Activated naive CD8-positive, alpha-beta T cell (primary cell): Measurements from ENCODE around the gene CHRM4.
"Not testable (repeated sequence)": the region's sequence is repeated elsewhere in the genome, so short reads cannot be mapped to it uniquely, and the experiment has no call there.

Experiments used
- H3K27ac Mint-ChIP-seq: one replicate; pipeline ENCODE4 v1.8.0; 2021; ENCODE audit warnings: mixed read lengths
- H3K27me3 Mint-ChIP-seq: one replicate; pipeline ENCODE4 v1.8.0; 2021; ENCODE audit warnings: mixed read lengths
- H3K36me3 Mint-ChIP-seq: one replicate; pipeline ENCODE4 v1.8.0; 2021; ENCODE audit warnings: mixed read lengths
- H3K4me1 Mint-ChIP-seq: one replicate; pipeline ENCODE4 v1.8.0; 2021; ENCODE audit warnings: low read depth, mixed read lengths
- H3K4me3 Mint-ChIP-seq: one replicate; pipeline ENCODE4 v1.8.0; 2021; ENCODE audit warnings: mild to moderate bottlenecking, mixed read lengths
- H3K9me3 Mint-ChIP-seq: one replicate; pipeline ENCODE4 v1.8.0; 2021; ENCODE audit warnings: low read depth, mixed read lengths

CHRM4 gene

DNA sequence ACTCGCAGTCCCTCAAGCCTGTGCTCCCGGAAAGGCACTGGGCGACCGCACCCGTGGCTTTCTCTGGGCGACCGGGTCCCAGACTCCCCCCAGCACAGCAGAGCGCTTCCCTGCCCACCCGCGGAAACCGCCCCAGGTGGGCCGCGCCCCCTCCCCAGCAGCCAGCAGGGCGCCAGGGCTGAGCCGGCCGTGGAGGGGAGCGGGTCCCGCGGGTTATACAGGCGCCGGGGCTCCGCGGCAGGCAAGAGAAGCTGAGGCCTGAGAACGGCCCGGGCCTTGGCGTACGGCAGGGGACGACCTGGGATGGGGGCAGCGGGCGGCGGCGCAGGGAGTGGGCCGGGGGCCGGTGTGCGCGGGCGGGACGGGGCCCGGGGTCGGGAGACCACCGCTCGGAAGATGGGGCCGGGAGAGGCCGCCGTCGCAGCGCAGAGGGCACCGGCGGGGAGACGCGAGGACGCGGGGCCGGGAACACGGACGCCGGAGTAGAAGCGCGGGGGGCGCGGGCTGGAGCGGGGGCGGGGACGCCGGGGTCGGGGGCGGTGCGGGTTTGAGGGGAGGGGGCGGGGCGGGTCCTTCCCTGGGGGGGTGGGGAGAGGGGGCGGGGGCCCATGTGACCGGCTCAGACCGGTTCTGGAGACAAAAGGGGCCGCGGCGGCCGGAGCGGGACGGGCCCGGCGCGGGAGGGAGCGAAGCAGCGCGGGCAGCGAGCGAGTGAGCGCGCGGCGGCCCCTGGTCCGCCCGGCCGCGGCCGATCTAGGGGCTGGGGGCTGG lies 10.3 kb downstream of the CHRM4 start, which contains the start of gene MDK:
TSS of gene MDK (plus strand) at position 622 of the 771 bp plus-strand sequence. CDS start 389 bp downstream, outside the sequence.
- H3K9me3 Mint-ChIP-seq: no peaks in the 10 kb centered on the region
- H3K4me3 Mint-ChIP-seq: peak within 1 kb of the TSS; percentile 76
- H3K27ac Mint-ChIP-seq: no peak within 1 kb of the TSS
- H3K36me3 Mint-ChIP-seq: no peaks in the 10 kb centered on the region
- peaks cover 4% of the 10 kb centered on the region for H3K27me3 Mint-ChIP-seq
- peaks cover 5% of the 10 kb centered on the region for H3K4me1 Mint-ChIP-seq

- H3K9me3 Mint-ChIP-seq: no peaks in the 10 kb centered on the region
- no peaks in the 10 kb centered on the region for H3K36me3 Mint-ChIP-seq
- H3K27ac Mint-ChIP-seq: peak overlapping the region; percentile 56
- peaks cover 2% of the 10 kb centered on the region for H3K27me3 Mint-ChIP-seq
- peaks cover 5% of the 10 kb centered on the region for H3K4me1 Mint-ChIP-seq
- peak overlapping the region; percentile 73 for H3K4me3 Mint-ChIP-seq
These were observed 11.1 kb downstream of the CHRM4 start for GRCh38 chr11:46380340-46381047.

GRCh38 chr11:46379482-46380293 lies 11.9 kb downstream of the CHRM4 start:
- H3K4me1 Mint-ChIP-seq, H3K9me3 Mint-ChIP-seq, H3K27me3 Mint-ChIP-seq, H3K27ac Mint-ChIP-seq, H3K36me3 Mint-ChIP-seq: not testable (repeated sequence)
- peak overlapping the region; percentile 51 for H3K4me3 Mint-ChIP-seq

DNA sequence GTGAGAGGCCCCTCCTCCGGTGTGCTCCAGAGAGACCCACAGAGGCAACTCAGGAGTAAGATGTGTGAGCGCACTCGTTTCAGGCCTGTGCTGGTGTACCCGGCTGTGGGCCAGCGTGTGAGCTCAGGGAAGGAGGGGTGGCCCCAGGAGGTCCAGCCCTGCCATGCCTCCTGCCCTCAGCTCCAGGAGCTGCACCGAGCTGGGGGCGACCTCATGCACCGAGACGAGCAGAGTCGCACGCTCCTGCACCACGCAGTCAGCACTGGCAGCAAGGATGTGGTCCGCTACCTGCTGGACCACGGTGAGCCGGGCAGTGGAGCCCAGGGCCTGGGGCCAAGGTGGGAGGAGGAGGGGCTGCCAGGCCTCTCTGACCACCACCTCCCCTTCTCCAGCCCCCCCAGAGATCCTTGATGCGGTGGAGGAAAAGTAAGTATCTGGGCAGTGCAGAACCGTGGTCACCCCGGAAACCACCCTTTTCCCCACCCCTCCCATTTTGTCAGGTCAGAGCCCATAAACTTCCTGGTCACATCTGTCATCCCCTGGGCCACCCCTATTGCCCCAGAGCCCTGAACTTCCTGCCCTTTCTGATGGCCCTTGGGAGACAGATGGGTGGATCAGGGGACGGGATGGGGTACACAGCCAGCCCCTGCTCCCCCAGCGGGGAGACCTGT lies 12.6 kb downstream of the CHRM4 start:
- no peak overlapping the region for H3K27ac Mint-ChIP-seq
- H3K4me3 Mint-ChIP-seq: peak overlapping the region; percentile 17
- H3K27me3 Mint-ChIP-seq: no peaks in the 10 kb centered on the region
- H3K4me1 Mint-ChIP-seq: peaks cover 5% of the 10 kb centered on the region
- no peaks in the 10 kb centered on the region for H3K36me3 Mint-ChIP-seq
- H3K9me3 Mint-ChIP-seq: no peaks in the 10 kb centered on the region

- no peaks in the 10 kb centered on the region for H3K9me3 Mint-ChIP-seq
- H3K27ac Mint-ChIP-seq: no peak overlapping the region
- H3K27me3 Mint-ChIP-seq: no peaks in the 10 kb centered on the region
- H3K36me3 Mint-ChIP-seq: no peaks in the 10 kb centered on the region
- H3K4me3 Mint-ChIP-seq: no peak overlapping the region
- H3K4me1 Mint-ChIP-seq: peaks cover 5% of the 10 kb centered on the region
These were observed 13.3 kb downstream of the CHRM4 start for GRCh38 chr11:46378296-46378695.

DNA sequence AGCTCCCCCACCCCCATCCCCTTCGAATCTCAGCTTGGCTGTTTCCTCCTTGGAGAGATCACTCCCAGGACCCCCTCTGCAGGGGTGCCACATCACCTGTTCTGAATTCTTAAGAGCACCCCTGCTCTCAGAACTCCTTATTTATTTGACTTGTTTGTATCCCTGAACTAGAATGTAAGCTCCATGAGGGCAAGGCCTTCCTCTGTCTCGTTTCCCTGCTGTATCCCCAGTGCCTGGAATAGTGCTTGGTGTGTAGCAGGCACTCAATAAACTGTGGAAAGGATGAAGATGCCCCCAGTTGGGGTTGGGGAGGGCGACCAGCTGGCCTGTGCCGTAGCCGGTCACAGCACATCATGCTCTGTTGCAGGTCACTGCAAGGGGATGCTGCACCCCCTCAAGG lies 13.7 kb downstream of the CHRM4 start:
- Mint-ChIP-seq H3K27ac (no peak overlapping the region), H3K9me3 (no peaks in the 10 kb centered on the region), H3K36me3 (no peaks in the 10 kb centered on the region), H3K4me1 (peaks cover 5% of the 10 kb centered on the region), H3K27me3 (no peaks in the 10 kb centered on the region), H3K4me3 (no peak overlapping the region)

DNA sequence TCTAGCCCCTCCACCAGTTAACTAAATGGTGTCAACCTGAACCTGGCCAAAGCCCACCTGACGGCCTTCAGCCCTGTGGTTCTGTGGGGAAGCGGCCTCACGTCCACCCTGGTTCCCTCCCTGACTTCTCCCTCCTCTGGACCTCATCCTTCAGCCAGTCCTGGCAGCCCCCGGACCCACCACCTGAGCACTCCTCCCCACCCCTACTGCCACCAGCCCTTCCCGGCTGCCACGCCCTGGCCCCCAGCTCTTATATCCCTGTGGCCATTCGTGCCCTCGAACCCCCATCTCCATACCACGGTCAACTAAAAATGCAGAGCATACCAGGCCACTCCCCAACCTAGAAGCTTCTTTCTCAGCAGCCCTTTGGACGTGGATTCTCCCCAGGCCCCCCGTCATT lies 14.3 kb downstream of the CHRM4 start:
- Mint-ChIP-seq H3K27me3 (no peaks in the 10 kb centered on the region), H3K27ac (no peak overlapping the region), H3K36me3 (no peaks in the 10 kb centered on the region), H3K4me1 (peaks cover 5% of the 10 kb centered on the region), H3K9me3 (no peaks in the 10 kb centered on the region), H3K4me3 (no peak overlapping the region)

GRCh38 chr11:46376258-46377050 lies 15.1 kb downstream of the CHRM4 start:
- H3K4me3 Mint-ChIP-seq: no peak overlapping the region
- H3K27me3 Mint-ChIP-seq: no peaks in the 10 kb centered on the region
- peaks cover 2% of the 10 kb centered on the region for H3K4me1 Mint-ChIP-seq
- H3K36me3 Mint-ChIP-seq: no peaks in the 10 kb centered on the region
- no peaks in the 10 kb centered on the region for H3K9me3 Mint-ChIP-seq
- no peak overlapping the region for H3K27ac Mint-ChIP-seq

DNA sequence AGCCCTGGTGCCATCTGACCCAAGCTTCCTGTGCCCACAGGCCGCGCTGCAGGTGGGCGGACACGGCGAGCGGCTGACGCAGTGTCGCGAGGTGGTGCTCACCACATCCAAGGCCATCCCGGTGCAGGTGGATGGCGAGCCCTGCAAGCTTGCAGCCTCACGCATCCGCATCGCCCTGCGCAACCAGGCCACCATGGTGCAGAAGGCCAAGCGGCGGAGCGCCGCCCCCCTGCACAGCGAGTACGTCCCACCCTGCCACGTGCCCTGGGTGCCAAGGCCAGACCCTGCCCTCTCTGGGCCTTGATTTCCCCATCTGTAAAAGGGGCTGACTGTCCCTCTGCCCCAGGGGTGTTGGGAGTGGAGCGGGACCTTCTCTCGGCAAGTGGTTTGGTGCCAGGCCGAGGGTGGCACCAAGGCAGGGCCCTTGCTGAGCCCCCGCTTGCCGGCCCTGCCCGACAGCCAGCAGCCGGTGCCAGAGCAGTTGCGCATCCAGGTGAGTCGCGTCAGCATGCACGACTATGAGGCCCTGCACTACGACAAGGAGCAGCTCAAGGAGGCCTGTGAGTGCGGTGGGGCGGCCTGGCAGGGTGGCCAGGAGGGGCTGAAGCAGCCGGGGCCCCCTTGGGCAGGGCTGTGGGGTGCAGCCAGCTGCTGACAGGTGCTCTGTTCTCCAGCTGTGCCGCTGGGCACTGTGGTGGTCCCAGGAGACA lies 16.0 kb downstream of the CHRM4 start:
- H3K4me1 Mint-ChIP-seq: peaks cover 2% of the 10 kb centered on the region
- no peaks in the 10 kb centered on the region for H3K27me3 Mint-ChIP-seq
- no peaks in the 10 kb centered on the region for H3K9me3 Mint-ChIP-seq
- H3K4me3 Mint-ChIP-seq: no peak overlapping the region
- no peaks in the 10 kb centered on the region for H3K36me3 Mint-ChIP-seq
- no peak overlapping the region for H3K27ac Mint-ChIP-seq

DNA sequence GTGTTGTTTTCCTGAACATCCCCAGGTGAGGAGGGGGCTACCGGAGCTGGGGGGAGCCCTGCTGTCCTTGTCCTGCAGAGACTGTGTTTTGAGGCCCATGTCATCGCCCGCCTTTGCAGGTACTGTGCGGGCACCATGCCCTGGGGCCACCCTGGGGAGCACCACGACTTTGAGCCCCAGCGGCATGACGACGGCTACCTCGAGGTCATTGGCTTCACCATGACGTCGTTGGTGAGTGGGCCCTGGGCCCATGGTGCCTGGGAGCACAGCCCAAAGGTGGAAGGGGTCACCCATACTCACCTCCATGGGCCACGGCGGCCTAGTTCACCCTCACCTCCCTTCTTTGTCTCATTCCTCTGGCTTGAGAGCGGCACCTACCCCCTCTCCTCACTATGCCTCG lies 16.8 kb downstream of the CHRM4 start:
- H3K36me3 Mint-ChIP-seq: no peaks in the 10 kb centered on the region
- H3K4me3 Mint-ChIP-seq: no peak overlapping the region
- no peaks in the 10 kb centered on the region for H3K9me3 Mint-ChIP-seq

GRCh38 chr11:46373787-46374740 lies 17.5 kb downstream of the CHRM4 start:
- Mint-ChIP-seq H3K27ac (no peak overlapping the region), H3K4me1 (peaks cover 4% of the 10 kb centered on the region), H3K9me3 (no peaks in the 10 kb centered on the region), H3K36me3 (no peaks in the 10 kb centered on the region), H3K27me3 (no peaks in the 10 kb centered on the region), H3K4me3 (no peak overlapping the region)

More for the DNA sequence above, 16.8 kb downstream of the CHRM4 start:
- H3K27ac Mint-ChIP-seq: no peak overlapping the region
- no peaks in the 10 kb centered on the region for H3K27me3 Mint-ChIP-seq
- no peaks in the 10 kb centered on the region for H3K4me1 Mint-ChIP-seq

GRCh38 chr11:46372501-46372900 lies 19.1 kb downstream of the CHRM4 start:
- not testable (repeated sequence) for H3K4me1 Mint-ChIP-seq, H3K27me3 Mint-ChIP-seq, H3K4me3 Mint-ChIP-seq, H3K9me3 Mint-ChIP-seq, H3K36me3 Mint-ChIP-seq, H3K27ac Mint-ChIP-seq

- Mint-ChIP-seq H3K4me1 (peaks cover 9% of the 10 kb centered on the region), H3K27me3 (no peaks in the 10 kb centered on the region), H3K4me3 (no peak overlapping the region), H3K9me3 (no peaks in the 10 kb centered on the region), H3K36me3 (no peaks in the 10 kb centered on the region), H3K27ac (no peak overlapping the region)
These were observed 19.5 kb downstream of the CHRM4 start for GRCh38 chr11:46372086-46372485.
